Type B pancreatic cell (in vitro differentiated cells): ENCODE data around the gene GABARAP. TPM values are rescaled to one million over a fixed set of nuclear protein-coding genes. Genes with fewer than 3 reads are reported as not detected.

Experiments used
- DNase-seq: peaks from one replicate; pipeline ENCODE4 v3.0.0; 2021; ENCODE audit warnings: mixed read lengths; ENCODE audit not compliant: unreplicated experiment; ENCODE audit errors: extremely low spot score
- H3K27ac Mint-ChIP-seq: 2 replicates; pipeline ENCODE4 v1.8.0; 2021; ENCODE audit warnings: mild to moderate bottlenecking, mixed read lengths
- H3K27me3 Mint-ChIP-seq: 2 replicates; pipeline ENCODE4 v1.8.0; 2021; ENCODE audit warnings: mixed read lengths
- H3K36me3 Mint-ChIP-seq: 2 replicates; pipeline ENCODE4 v1.8.0; 2021; ENCODE audit warnings: mixed read lengths
- H3K4me1 Mint-ChIP-seq: one replicate; pipeline ENCODE4 v1.8.0; 2021; ENCODE audit warnings: mixed read lengths; ENCODE audit not compliant: unreplicated experiment
- H3K4me3 Mint-ChIP-seq: 2 replicates; pipeline ENCODE4 v1.8.0; 2021; ENCODE audit warnings: mild to moderate bottlenecking, mixed read lengths
- H3K9me3 Mint-ChIP-seq: 2 replicates; pipeline ENCODE4 v1.8.0; 2021; ENCODE audit warnings: mixed read lengths
- CTCF ChIP-seq: fragments of 200-600 bp; sonication (generic); conservative IDR thresholded peaks from 2 replicates; pipeline ENCODE4 v1.5.0; 2021; ENCODE audit warnings: antibody characterized with exemption, mild to moderate bottlenecking
- total RNA-seq: library from RNA; stranded (reverse); gene quantifications from 2 replicates; pipeline ENCODE4 v1.2.1, GENCODE V29; 2021; ENCODE audit warnings: low replicate concordance

Gene GABARAP
- total RNA-seq, 1 donor from 2014 or later: 478 TPM

DNA sequence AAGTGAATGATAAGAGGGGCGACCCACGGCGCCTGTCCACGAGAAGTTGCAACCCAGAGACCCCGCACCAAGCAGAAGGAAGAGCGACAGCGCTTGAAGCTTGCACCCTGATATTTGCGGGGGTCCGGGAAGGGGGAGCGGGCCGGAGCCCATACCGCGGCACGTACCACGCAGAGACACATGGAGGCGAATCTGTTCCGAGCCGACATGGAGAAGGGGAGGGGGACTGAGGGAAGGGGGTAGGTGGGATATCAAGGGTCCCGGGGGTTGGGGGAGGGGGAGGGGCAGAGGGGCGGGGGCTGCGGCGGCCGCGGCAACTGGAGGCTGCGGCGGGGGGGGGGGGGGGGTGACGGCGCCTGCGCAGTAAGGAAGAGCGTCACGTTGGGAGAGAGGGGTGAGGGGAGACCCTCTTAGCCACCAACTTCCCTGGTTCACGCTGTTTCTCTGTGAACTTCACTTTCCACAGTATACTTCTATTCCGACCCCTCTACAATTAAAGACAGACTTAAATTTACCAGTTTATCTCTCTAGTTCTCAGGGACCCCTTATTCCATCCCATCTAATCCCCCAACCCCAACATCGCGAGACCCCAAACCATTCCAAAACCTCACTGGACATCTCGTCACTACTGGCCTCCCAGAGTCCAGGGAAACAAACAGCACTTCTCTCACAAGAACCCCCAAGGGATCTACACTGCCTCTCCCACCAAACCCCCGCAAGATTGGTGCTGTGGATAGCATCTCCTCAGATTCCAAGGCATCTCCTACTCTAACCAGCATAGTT, 30.6 kb downstream of the GABARAP start:
- peaks cover 5% of the 10 kb centered on the region for H3K36me3 Mint-ChIP-seq
- H3K4me1 Mint-ChIP-seq: peaks cover 49% of the 10 kb centered on the region
- H3K27me3 Mint-ChIP-seq: peaks cover 33% of the 10 kb centered on the region
- TF ChIP-seq CTCF: no peak
- no peak for DNase-seq
- H3K27ac Mint-ChIP-seq: peak overlapping the region; percentile 54
- peak overlapping the region; percentile 81 for H3K4me3 Mint-ChIP-seq
- no peaks in the 10 kb centered on the region for H3K9me3 Mint-ChIP-seq

DNA sequence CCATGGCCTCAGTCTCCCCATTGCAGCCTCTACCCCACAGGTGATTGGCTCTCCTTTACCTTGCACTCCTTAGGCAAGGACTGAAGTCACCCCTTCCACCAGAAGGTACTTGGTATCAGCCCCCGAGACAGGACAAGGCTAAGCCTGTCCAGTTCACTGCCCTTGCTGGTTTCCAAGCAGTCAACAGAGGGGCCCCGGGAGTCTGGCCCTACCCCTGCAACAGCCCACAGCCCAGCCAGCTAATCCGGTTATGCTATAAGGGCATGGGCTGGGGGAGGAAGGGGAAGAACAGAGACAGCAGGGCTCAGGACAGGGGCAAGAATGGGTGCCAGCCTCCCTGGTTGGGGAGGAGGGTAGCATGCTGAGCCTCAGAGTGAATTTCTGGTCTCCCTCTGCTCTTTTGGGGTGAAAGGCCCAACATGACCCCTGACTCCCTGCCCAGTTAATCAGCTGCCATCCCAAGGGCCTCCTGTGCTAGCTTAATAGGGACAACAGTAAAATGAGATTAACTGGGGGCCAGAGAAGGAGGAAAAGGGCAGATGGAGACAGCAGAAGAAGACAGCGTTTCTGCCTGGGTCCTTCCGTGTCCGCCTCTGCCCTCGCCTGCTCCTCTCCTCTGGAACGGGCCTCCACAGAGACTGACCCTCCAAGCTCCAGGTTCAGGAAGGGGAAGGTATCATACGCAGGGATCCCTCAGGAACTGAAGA, 33.3 kb downstream of the GABARAP start:
- no peak overlapping the region for H3K27ac Mint-ChIP-seq
- H3K9me3 Mint-ChIP-seq: no peaks in the 10 kb centered on the region
- peaks cover 7% of the 10 kb centered on the region for H3K36me3 Mint-ChIP-seq
- H3K4me1 Mint-ChIP-seq: peaks cover 58% of the 10 kb centered on the region
- no peak for DNase-seq
- TF ChIP-seq CTCF: no peak
- peak overlapping the region; percentile 47 for H3K4me3 Mint-ChIP-seq
- H3K27me3 Mint-ChIP-seq: peaks cover 29% of the 10 kb centered on the region

DNA sequence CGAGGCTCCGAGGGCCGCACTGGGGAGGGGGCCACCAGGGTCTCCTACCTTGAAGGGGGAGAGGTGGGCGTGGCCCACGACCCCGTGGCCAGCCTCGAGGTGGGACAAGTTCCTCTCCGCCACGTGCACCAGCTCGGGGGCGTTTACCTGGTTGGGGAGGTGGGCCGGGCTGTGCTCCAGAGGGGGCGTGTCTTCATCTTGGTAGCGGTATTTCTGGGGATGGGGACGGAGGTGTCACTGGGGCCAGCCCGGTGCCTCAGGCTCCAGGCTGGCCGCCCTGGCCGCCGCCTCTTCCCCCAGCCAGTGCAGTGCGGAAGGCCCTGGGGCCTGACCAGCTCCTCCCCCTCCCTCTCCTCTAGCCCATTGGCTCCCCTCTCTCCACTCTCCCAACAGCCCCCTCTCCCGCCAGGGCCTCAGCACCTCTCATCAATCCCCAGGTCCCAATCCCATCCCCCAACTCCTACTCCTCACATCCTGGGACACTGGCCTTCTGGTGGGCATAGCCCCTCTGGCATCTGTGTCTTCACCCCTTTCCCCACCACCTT, 34.1 kb downstream of the GABARAP start:
- H3K4me3 Mint-ChIP-seq: peak overlapping the region; percentile 47
- no peak for TF ChIP-seq CTCF
- peaks cover 54% of the 10 kb centered on the region for H3K4me1 Mint-ChIP-seq
- peaks cover 22% of the 10 kb centered on the region for H3K27me3 Mint-ChIP-seq
- H3K9me3 Mint-ChIP-seq: no peaks in the 10 kb centered on the region
- H3K36me3 Mint-ChIP-seq: peaks cover 3% of the 10 kb centered on the region
- no peak for DNase-seq
- H3K27ac Mint-ChIP-seq: no peak overlapping the region

- Mint-ChIP-seq H3K4me3 (peak overlapping the region; percentile 46), H3K27me3 (peaks cover 20% of the 10 kb centered on the region), H3K27ac (no peak overlapping the region), H3K4me1 (peaks cover 53% of the 10 kb centered on the region), H3K36me3 (peaks cover 5% of the 10 kb centered on the region), H3K9me3 (no peaks in the 10 kb centered on the region)
- DNase-seq: no peak
- no peak for TF ChIP-seq CTCF
Observed at GRCh38 chr17:7207120-7208001, 34.9 kb downstream of the GABARAP start.

DNA sequence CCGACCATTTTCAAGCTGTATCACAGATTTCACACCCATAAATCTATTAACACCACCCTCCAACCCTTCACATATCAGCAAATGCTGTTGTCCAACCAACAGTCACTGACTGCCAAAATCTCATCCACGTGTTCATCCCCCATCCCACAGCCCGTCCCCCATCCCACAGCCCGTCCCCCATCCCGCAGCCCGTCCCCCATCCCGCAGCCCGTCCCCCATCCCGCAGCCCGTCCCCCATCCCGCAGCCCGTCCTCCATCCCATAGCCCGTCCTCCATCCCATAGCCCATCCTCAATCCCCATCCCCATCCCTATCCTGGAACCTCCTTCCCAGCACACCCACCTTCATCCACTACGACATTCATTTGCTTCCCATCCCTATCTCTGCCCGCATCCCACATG, 36.7 kb downstream of the GABARAP start:
- Mint-ChIP-seq H3K27ac (peak overlapping the region; percentile 65), H3K36me3 (peaks cover 8% of the 10 kb centered on the region), H3K27me3 (peaks cover 13% of the 10 kb centered on the region), H3K9me3 (no peaks in the 10 kb centered on the region), H3K4me3 (peak overlapping the region; percentile 86), H3K4me1 (peaks cover 45% of the 10 kb centered on the region)
- TF ChIP-seq CTCF: no peak
- no peak for DNase-seq
